K562 (cell line): ENCODE data around the gene COBLL1. TPM values are rescaled to one million over a fixed set of nuclear protein-coding genes. Genes with fewer than 3 reads are reported as not detected.
A peak's percentile ranks its signal among the peaks of the same experiment; 100 is the strongest.

Experiments
- ATAC-seq: fragments of 200-7000 bp; cut with Tn5 transposase; 3 replicates; pipeline ENCODE4 v1.9.1; 2020; ENCODE audit warnings: moderate library complexity
- BruUV-seq: library from RNA; stranded (reverse); fragments of 400-500 nt; replicated peaks from 2 replicates; lab custom pipeline; 2021; lab: Mats Ljungman, UMichigan
- CTCF ChIA-PET: fragments of 300-600 bp; formaldehyde crosslinking; extraction: SDS; loops from one replicate; lab custom pipeline; 2021; ENCODE audit warnings: low intra/inter-chr PET ratio; lab: Yijun Ruan, JAX
- POLR2A ChIA-PET: fragments of 300-600, 350-650 bp; sonication (Branson Sonifier 250); formaldehyde crosslinking; extraction: SDS; loops from one replicate; lab custom pipeline; 2021; ENCODE audit warnings: antibody characterized with exemption, inconsistent platforms; lab: Yijun Ruan, JAX
- DNase-seq, 4 experiments: peaks; one replicate each; pipeline versions ENCODE4 v3.0.0 to v3.0.0-alpha.2; 2011 to 2018; ENCODE audit warnings: low spot score in 3 of 4, mixed read lengths in 3 of 4; ENCODE audit errors: extremely low read depth in 1 of 4
- FAIRE-seq: peaks from 2 replicates; lab custom pipeline; 2011; peaks lifted over from hg19 to GRCh38; lab: Jason Lieb, UNC
- H2AFZ ChIP-seq: 2 replicates; pipeline ENCODE4 v1.6.0; 2011; ENCODE audit warnings: low read depth, low read length, control low read depth, inconsistent platforms
- H3K27ac ChIP-seq: fragments of 200-600 bp; 3 replicates; pipeline ENCODE4 v1.8.0; 2011; ENCODE audit warnings: low read depth, mild to moderate bottlenecking, control low read depth, inconsistent platforms, low read length, moderate library complexity, mixed read lengths; ENCODE audit errors: extremely low read depth
- H3K27me3 ChIP-seq, 2 experiments: fragments of 300-600 bp in 1 of 2; 2 replicates in 1 of 2; 3 replicates in 1 of 2; pipeline versions ENCODE4 v1.6.0 to v1.8.0; 2011; ENCODE audit warnings: inconsistent platforms in 2 of 2, low read length in 2 of 2, mild to moderate bottlenecking in 1 of 2, mixed read lengths in 1 of 2, moderate library complexity in 1 of 2; ENCODE audit not compliant: control insufficient read depth in 2 of 2, insufficient read depth in 2 of 2
- H3K36me3 ChIP-seq: fragments of 300-600 bp; 3 replicates; pipeline ENCODE4 v1.8.0; 2011; ENCODE audit warnings: mild to moderate bottlenecking, low read length, inconsistent platforms; ENCODE audit not compliant: control insufficient read depth, insufficient read depth
- H3K4me1 ChIP-seq, 2 experiments: fragments of 200-600 bp in 1 of 2; replicated peaks in 1 of 2; 2 replicates in 1 of 2; 3 replicates in 1 of 2; pipeline versions ENCODE4 v1.5.1 to v1.8.0; 2011; ENCODE audit warnings: inconsistent platforms in 2 of 2, low read length in 2 of 2, mild to moderate bottlenecking in 1 of 2, mixed read lengths in 1 of 2, moderate library complexity in 1 of 2; ENCODE audit not compliant: control insufficient read depth in 2 of 2, insufficient read depth in 2 of 2
- H3K4me2 ChIP-seq: 2 replicates; pipeline ENCODE4 v1.6.1; 2011; ENCODE audit warnings: low read length, control low read depth, inconsistent platforms, mixed read lengths; ENCODE audit not compliant: insufficient read depth
- H3K4me3 ChIP-seq: fragments of 200-600 bp; sonication (generic), shearing (Covaris generic); 2 replicates; pipeline ENCODE4 v1.5.1; 2016; ENCODE audit warnings: control low read depth, inconsistent platforms
- H3K79me2 ChIP-seq: fragments of 200-600 bp; 3 replicates; pipeline ENCODE4 v1.8.0; 2011; ENCODE audit warnings: low read length, inconsistent platforms; ENCODE audit not compliant: control insufficient read depth, insufficient read depth
- H3K9ac ChIP-seq, 2 experiments: 2 replicates each; pipeline versions ENCODE4 v1.6.0 to v1.6.1; 2011; ENCODE audit warnings: low read depth in 2 of 2, low read length in 2 of 2, control low read depth in 1 of 2, inconsistent platforms in 1 of 2, mild to moderate bottlenecking in 1 of 2, mixed read lengths in 1 of 2; ENCODE audit not compliant: insufficient read depth in 1 of 2
- H3K9me1 ChIP-seq: one replicate; pipeline ENCODE4 v1.6.0; 2011; ENCODE audit warnings: inconsistent platforms, mild to moderate bottlenecking, low read length, moderate library complexity; ENCODE audit not compliant: control insufficient read depth, insufficient read depth
- H3K9me3 ChIP-seq: replicated peaks from 2 replicates; pipeline ENCODE4 v1.5.1; 2011; ENCODE audit warnings: low read depth, low read length, inconsistent platforms; ENCODE audit not compliant: control insufficient read depth, insufficient read depth
- H4K20me1 ChIP-seq: replicated peaks from 2 replicates; pipeline ENCODE4 v1.6.1; 2011; ENCODE audit warnings: low read length, inconsistent platforms, mixed read lengths; ENCODE audit not compliant: control insufficient read depth, insufficient read depth
- ARNT ChIP-seq, 2 experiments: fragments of 450-650 bp; IDR thresholded peaks; 2 replicates each; pipeline ENCODE4 v1.6.1; 2016; ENCODE audit warnings: mild to moderate bottlenecking in 1 of 2
- CEBPB ChIP-seq: fragments of 450-650 bp; IDR thresholded peaks from 2 replicates; pipeline ENCODE4 v1.6.1; 2016; ENCODE audit warnings: missing genetic modification characterization, missing compliant biosample characterization
- CEBPG ChIP-seq, 3 experiments: fragments of 200-800 bp in 1 of 3; sonication (Bioruptor generic) in 1 of 3; sonication (generic) in 1 of 3; formaldehyde crosslinking in 1 of 3; IDR thresholded peaks in 2 of 3; conservative IDR thresholded peaks in 1 of 3; 2 replicates each; pipeline versions ENCODE4 v1.6.1 to v1.8.0; 2016 to 2022; ENCODE audit warnings: missing compliant biosample characterization in 2 of 3, missing genetic modification characterization in 2 of 3, mild to moderate bottlenecking in 1 of 3, missing genetic modification reagents in 1 of 3
- HBP1 ChIP-seq: fragments of 450-650 bp; formaldehyde crosslinking; IDR thresholded peaks from 2 replicates; pipeline ENCODE4 v1.4.0; 2022; ENCODE audit warnings: missing genetic modification characterization
- HMG20B ChIP-seq: fragments of 250-450 bp; sonication (Bioruptor Pico); IDR thresholded peaks from 2 replicates; pipeline ENCODE4 v1.5.0; 2021; ENCODE audit warnings: mild to moderate bottlenecking
- NCOA6 ChIP-seq: fragments of 450-650 bp; IDR thresholded peaks from 2 replicates; pipeline ENCODE4 v1.6.1; 2017; ENCODE audit warnings: mild to moderate bottlenecking
- TRIM24 ChIP-seq, 2 experiments: fragments of 450-650 bp; IDR thresholded peaks; 2 replicates each; pipeline ENCODE4 v1.6.1; 2016
- TRIM25 ChIP-seq: fragments of 450-650 bp; IDR thresholded peaks from 2 replicates; pipeline ENCODE4 v1.7.0; 2016; ENCODE audit warnings: borderline replicate concordance
- WGBS: fragments of 100-300 bp; shearing (Covaris generic); methylation state at CpG from one replicate; pipeline ENCODE4 v1.1.6; 2016; ENCODE audit warnings: low coverage, mixed read lengths; ENCODE audit not compliant: insufficient coverage; ENCODE audit errors: missing lambda C conversion rate; 5-methylcytosine and 5-hydroxymethylcytosine counted together
- in situ Hi-C: fragments of 300-500 bp; cut with MboI; formaldehyde crosslinking; loops from 4 replicates; pipeline ENCODE4 v1.15.0; 2018; ENCODE audit warnings: inconsistent platforms, mixed read lengths
- intact Hi-C: fragments of 100-400 bp; cut with micrococcal nuclease; formaldehyde crosslinking; loops from 2 replicates; pipeline ENCODE4 v1.14.2; 2022
- polyA plus RNA-seq, 8 experiments: library from polyadenylated mRNA; depleted of rRNA in 4 of 8; stranded (reverse) in 5 of 8; unstranded in 3 of 8; fragments of >200 nt; fragmentation: Nextera tagmentation in 2 of 8; fragmentation: Illumina TruSeq in 1 of 8; extraction: Ambion mirVana in 2 of 8; extraction: Trizol in 1 of 8; gene quantifications; 2 replicates each; pipeline versions ENCODE4 v1.2.1 to v1.2.3, GENCODE V29; 2011 to 2014; ENCODE audit warnings: inconsistent platforms in 1 of 8, missing spikeins in 1 of 8
- total RNA-seq, 7 experiments: library from RNA; depleted of rRNA in 6 of 7; stranded (reverse); fragments of >200 nt in 6 of 7; fragmentation: Illumina TruSeq in 2 of 7; extraction: Trizol in 2 of 7; gene quantifications; 2 replicates each; pipeline versions ENCODE4 v1.2.1 to v1.2.3, GENCODE V29; 2011 to 2021; ENCODE audit warnings: low replicate concordance in 1 of 7
- TF ChIP-seq, protein P1 (sequence below): fragments of 250-450 bp; sonication (Bioruptor Pico); IDR thresholded peaks from 2 replicates; pipeline ENCODE4 v1.5.0; 2020; ENCODE audit warnings: mild to moderate bottlenecking, borderline replicate concordance

The COBLL1 gene
- total and polyA plus RNA-seq, 9 of the 15 experiments (the other 6 are each of a cell fraction or from before 2014, with no cell fraction given): 0.07 to 1.6 (median 0.71) TPM

DNA sequence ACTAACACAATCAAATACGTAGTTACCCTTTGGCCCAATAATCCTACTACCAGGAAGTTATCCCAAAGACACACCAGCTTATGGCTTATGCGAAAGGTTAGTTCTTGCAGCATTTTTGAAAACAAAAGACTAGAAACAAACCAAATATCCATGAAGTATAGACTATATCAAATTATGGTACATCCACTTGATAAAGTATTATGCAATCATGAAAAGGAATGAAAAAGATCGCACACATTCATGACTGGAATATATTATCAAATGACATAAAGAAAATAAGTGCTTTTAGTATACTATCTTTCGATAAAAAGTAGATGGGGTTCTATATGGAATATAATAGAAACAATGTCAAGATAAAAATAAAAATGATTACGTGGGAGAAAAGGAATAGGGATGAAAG lies 78.2 kb downstream of the COBLL1 start:
- Histone ChIP-seq H4K20me1 (no peaks in the 10 kb centered on the region), H3K4me1 (no peaks in the 10 kb centered on the region), H3K9ac (no peak overlapping the region), H3K4me3 (no peak overlapping the region), H3K79me2 (no peaks in the 10 kb centered on the region), H3K27me3 (no peaks in the 10 kb centered on the region), H2AFZ (no peak overlapping the region), H3K9me1 (no peaks in the 10 kb centered on the region), H3K36me3 (no peaks in the 10 kb centered on the region), H3K4me2 (no peak overlapping the region), H3K9me3 (no peaks in the 10 kb centered on the region), H3K27ac (no peak overlapping the region)
- ChIA-PET POLR2A (no interaction called here), CTCF (no interaction called here)
- in situ Hi-C loops: no loop called here
- intact Hi-C loops: no loop called here
- 7% methylated on average over 5 of the region's 5 CpGs for WGBS
- TF ChIP-seq CEBPG (CRISPR knock-in tag; IDR thresholded peaks at IDR 0.05) (no peak), CEBPG (tag; conservative IDR thresholded peaks at IDR 0.05 in 1 of 2, IDR thresholded peaks at IDR 0.05 in 1 of 2) (peak in 1 of 2 experiments; percentile 71; a peak in 2 of 4 replicates), CEBPB (tag) (peak; percentile 36; the same call in 1 of the 2 replicates), NCOA6 (no peak)
- no peak for FAIRE-seq
- DNase-seq: no peak
- ATAC-seq: no peak
- BruUV-seq: no TSS peak

DNA sequence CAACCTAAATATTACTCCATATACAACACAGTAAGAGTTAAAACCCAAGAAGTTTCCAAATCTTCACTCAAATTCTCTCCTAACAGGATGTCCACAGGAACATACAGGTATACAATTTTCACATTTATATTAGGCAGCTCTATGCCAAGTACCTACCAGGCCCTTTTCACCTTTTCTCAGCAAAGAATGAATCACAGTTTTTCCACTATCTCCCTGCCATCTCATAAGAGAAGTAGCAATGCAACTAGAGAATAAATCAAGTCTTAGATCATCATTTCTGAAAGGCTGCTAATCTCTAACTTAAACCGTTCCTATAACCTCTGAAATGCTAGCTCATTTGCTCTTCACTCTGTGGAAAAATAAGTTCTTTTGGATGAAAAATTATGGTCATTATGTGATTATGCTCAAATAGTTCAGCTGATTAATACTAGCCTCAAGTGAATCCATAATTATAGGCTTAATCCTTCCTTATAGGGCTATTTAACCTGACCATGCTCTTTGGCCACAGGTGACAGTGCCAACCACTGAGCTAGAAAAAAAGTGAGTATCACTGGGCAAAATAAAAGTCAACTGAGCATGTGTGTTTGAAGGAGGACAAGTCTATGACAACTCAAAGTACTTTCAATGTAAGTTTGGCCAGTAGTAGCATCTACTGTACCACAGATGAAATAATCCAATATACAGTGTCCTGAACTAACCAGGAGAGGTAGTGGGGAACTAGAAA lies 79.7 kb downstream of the COBLL1 start:
- CTCF ChIA-PET: no interaction called here
- Histone ChIP-seq H3K27me3 (no peaks in the 10 kb centered on the region), H3K9me1 (no peaks in the 10 kb centered on the region), H2AFZ (no peak overlapping the region), H4K20me1 (no peaks in the 10 kb centered on the region), H3K4me1 (no peaks in the 10 kb centered on the region), H3K36me3 (no peaks in the 10 kb centered on the region), H3K79me2 (no peaks in the 10 kb centered on the region), H3K27ac (no peak overlapping the region), H3K4me2 (no peak overlapping the region), H3K9ac (no peak overlapping the region), H3K9me3 (no peaks in the 10 kb centered on the region), H3K4me3 (no peak overlapping the region)
- POLR2A ChIA-PET: no interaction called here
- no peak for DNase-seq
- no peak for FAIRE-seq
- in situ Hi-C loops (no loop called here), intact Hi-C loops (no loop called here)
- no peak for ATAC-seq
- no TSS peak for BruUV-seq
- WGBS: 0% methylated on average over 1 of the region's 1 CpG
- TF ChIP-seq HBP1 (no peak), HMG20B (CRISPR knock-in tag) (no peak), TRIM25 (no peak), TRIM24 (IDR thresholded peaks at IDR 0.05) (no peak), ARNT (IDR thresholded peaks at IDR 0.05) (no peak)
- TF ChIP-seq, protein P1, sequence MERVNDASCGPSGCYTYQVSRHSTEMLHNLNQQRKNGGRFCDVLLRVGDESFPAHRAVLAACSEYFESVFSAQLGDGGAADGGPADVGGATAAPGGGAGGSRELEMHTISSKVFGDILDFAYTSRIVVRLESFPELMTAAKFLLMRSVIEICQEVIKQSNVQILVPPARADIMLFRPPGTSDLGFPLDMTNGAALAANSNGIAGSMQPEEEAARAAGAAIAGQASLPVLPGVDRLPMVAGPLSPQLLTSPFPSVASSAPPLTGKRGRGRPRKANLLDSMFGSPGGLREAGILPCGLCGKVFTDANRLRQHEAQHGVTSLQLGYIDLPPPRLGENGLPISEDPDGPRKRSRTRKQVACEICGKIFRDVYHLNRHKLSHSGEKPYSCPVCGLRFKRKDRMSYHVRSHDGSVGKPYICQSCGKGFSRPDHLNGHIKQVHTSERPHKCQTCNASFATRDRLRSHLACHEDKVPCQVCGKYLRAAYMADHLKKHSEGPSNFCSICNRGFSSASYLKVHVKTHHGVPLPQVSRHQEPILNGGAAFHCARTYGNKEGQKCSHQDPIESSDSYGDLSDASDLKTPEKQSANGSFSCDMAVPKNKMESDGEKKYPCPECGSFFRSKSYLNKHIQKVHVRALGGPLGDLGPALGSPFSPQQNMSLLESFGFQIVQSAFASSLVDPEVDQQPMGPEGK: no peak
